GM21619 (cell line): ENCODE measurements around the gene NRG2.

ENCODE experiments used
- ATAC-seq: cut with Tn5 transposase; IDR thresholded peaks from one replicate; pipeline ENCODE4 v1.9.1; 2021; ENCODE audit not compliant: unreplicated experiment

NRG2 gene

DNA sequence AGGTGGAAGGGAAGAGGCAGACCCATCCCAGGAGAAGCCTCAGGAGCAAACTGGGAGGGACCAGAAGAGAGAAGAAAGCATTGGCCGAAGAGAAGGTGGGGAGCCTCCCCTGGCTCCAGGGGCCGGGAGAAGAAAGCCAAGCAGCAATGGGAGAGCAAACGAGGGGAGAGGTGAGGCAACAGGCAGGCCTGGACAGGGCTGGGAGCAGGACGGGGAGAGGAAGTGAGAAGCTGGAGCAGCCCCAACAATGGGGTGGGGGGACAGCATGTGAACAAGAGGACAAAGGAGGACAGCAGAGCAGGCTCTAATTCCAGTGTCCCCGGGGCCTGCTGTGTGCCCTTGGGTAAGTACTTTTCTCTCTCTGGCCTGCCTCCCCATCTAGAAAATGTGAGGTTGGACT is 132.2 kb downstream of the NRG2 start:
- no peak for ATAC-seq

DNA sequence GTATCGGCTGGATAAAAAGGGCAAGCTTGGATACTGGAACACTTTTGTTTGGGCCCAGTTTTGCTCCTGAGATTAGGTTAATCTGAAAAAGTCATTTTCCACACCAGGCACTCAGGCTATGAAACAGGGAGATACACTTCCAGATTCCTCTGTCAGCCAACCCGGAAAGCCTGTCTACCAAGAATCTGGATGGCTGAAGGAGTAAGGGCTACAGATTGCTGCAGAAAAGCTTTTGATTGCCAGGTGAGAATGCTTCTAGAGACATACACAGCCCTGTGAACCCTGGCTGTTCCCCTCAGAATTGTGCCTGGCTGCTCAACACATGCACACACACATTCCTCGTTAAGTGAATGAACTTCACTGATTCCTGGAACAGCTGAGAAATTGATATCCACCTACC is 133.1 kb downstream of the NRG2 start:
- ATAC-seq: no peak

DNA sequence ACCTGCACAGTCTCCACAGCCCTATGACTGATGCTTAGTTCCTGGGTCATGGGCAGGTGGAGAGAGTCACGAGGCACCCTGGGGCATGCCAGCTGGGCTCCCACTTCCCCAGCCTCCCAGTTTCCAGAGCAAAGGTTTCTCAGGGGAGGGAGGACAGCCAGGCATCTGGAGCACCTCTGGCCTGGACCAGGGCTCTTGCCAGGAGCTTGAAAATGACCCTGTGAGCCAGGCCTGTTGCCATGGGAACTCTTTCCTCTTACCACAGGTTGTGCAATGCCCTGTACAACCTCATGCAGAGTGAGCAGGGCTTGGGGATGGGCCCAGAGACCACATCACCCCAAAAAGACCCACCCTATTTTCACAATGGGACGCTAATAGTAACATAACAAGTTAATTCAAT is 134.3 kb downstream of the NRG2 start:
- ATAC-seq: no peak

DNA sequence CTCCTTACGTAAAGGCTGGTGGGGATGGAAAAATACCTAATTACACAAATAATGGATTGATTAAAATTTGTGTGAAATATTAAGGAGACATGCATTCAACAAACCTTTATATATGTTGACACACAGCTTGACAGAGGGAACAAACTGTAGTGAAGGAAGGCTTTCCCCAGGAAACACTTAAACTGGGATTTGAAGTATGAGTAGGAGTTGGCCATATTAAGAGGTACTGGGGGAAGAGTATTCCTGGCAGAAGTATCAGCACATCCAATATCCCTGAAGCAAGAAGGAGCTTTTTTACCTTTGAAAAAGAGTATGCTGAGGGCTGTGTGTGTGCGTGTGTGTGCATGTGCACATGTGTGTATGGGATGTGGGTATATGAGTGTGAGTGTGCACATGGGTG is 136.4 kb downstream of the NRG2 start:
- ATAC-seq: no peak

DNA sequence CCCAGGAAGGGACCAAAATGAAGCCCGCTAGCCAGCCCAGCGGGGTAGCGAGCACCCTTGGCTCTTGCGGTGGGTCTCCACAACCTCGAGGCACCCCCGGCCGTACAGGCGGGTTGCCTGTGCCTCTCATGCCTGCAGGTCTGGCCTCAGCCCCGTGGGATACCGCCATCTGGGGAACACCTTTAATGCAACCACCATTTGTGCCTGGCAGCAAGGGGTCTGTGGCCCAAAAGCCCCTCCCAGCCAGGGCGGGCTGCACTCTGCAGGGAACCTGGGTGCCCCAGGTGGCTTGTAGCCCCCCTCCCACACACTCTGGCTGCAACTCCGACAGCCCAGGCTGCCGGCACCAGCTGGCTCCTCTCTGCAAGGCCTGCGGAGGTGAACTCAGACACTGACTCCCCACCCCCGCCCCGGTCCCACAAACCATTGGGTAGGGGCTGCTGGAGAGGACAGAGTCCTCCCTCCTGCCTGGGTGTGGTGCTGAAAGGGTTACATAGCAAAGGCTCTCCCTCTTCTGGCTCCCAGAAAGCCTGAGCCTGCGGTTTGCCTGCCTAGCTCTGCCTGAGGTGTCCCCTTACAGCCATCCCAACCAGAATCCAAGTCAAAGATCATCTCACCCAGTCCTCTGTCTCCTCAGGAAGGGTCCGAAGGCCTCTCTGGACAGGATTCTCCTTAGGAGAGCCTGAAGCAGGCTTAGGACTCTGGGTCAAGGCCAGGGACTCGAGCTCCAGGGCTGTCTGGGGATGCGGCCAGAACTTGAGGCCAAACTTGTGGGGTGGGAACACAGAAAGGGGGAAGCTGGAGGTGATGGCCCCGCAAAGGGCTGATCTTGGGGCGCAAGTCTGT is 138.1 kb downstream of the NRG2 start:
- ATAC-seq: no peak

DNA sequence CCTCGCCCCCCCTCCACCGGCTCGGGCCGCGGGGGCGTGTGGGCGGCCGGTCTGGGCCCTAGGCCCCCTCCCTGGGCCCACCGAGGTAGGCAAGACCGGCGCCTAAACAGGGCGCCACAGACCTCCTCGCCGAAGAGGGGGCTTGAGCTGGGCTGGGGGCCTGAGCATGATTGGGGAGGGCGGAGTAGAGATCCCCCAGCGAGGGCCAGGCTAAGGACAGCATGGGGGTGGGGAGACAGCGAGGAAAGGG is 138.6 kb downstream of the NRG2 start:
- ATAC-seq: no peak

DNA sequence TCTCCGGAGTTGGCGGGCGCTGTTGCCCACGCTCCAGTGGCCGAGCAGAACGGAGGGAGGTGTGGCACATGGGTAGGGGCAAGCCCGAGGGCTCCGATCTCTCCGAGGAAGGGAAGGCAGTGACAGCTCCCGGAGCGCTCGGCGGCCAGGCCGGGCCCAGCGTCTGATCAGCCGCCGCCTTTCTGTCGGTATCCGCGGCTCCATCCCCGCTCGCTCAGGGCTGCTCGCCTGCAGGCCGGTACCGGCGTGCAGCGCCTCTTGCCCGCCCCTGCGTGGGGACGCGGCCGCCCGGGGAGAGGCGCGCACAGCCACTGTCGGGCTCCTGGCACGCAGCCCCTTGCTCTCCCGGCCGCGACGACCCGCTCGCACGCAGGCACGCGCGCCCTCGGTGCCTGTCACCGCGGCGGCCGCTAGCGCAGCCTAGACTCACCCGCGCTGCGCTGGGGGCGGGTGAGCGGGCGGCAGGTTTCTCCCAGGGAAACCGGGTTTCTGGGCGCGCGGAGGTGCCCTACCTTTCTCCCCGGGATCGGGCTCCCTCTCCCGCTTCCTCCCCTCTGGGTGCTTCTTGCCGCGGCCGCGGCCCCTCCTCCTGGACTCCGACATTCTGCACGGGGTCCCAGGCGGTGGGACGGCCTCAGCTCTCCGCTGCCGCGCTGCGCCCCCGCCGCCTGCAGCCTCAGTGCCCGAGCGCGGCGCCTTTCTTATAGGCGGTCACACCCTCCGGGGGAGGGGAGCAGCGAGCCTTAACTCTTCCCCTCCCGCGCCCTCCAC is 139.1 kb downstream of the NRG2 start:
- ATAC-seq: no peak

DNA sequence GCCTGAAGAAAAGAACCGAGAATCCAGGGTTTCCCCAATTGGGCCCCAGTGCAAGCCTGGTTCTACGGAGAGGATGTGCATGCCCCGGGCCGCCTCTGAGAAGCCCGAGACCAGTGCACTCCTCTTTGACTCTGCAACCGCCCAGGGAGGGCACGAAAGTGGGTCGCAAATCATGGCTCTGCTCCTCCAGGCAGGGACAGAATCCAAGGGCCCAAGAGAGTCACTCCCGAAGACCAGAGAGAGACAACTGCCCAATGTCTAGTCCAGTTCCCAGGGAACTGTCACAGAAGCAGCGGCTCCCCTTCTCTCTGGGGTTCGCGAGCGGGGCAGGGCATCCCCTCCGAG is 139.7 kb downstream of the NRG2 start:
- no peak for ATAC-seq

DNA sequence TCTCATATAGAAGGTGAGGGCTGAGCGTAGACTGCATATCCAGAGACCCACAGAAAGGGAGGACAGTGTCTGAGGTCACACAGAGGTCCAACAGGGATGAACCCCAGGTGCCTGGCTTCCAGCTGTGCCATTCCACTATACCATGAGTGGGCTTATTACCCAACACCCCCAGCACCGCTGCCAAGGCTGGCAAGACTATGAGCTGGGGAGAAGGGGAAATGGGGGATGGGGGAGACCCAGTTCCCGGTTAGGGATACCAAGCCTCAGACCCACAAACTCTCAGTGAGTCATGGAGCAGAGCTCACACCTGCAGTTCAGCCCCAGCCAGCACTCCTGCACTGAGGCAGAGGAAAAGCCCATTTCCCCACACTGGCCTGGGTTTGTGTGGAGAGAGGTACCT is 141.1 kb downstream of the NRG2 start:
- ATAC-seq: no peak

DNA sequence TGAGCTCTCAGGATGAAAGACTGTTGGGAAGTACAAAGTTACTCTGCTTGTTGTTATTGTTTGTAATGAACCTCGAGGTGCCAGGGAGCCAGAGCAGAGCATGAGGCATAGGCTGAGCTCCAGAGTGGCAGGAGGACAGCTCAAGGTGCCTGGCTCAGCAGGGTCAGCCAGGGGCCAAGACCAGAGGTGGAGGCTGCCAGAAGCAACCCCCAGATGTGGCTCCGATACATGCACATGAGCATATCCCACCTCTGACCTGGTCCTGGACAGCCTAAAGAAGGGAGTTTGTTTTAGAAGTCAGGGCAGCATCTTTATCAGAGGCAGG is 141.9 kb downstream of the NRG2 start:
- no peak for ATAC-seq

DNA sequence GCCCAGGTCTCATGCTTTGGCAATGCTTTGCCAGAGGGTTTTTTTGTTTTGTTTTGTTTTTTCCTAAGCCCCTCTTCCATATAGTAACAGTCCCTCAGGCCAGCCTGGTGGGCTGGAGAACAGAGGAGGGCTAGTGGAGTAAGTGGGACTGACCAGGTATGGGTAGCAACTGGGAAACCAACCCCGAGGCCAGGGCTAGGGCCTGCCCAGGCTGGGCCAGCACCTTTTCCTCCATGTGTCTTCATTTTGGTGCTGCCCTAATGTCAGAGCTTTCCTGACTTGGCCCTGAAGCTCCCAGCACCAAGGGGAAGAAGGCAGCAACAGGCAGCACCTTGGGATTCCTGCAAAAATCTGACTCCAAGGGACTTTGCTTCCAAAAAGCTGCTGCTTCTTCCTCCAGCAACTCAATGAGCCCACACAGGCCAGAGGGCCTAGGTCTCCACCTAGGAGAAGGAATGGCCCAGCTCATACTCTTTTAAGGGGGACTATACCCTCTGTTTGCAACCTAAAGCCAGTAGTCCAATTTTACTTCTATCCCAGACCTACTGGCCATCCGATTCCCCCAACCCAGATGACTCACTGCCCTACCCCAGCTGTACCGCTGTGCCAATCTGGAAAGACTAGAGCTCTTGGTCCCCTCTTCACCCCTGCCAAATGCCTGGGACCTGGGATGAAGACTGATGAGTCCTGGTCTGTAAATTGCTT is 142.4 kb downstream of the NRG2 start:
- ATAC-seq: no peak

DNA sequence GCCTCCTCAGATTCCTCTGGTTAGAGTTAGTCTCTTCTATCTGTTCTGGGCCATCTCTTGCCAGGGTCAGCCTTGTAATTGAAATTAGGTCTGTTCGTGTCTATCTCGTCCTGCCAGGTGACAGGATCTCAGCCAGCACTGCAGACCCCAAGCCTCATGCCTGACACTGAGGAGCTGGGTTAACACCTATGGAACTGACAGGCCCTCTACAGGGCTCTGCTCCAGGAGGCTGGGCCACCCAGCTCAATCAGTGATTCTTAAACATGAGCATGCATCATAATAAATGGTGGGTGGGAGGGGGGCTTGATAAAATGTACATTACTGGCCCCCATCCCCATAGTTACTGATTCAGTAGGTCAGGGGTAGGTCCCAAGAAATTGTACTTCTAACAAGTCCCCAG is 144.1 kb downstream of the NRG2 start:
- no peak for ATAC-seq

DNA sequence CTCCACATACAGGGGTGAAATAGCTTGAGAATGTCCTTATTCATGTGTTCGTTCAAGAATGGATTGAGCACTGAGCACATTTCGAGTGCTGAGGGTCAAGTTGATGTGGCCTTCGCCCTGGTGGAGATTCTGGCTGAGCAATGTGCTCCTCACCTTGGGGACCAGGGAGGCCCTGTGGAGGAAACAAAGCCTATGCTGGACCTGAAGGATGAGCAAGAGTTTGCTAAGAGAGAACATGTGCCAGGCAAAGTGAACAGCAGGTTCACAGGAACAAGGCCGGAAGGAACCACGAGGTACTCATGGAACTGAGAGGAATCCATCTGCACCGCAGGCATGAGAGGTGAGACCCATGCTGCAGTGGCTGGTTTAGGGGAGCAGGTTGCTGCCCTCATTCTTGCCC is 145.1 kb downstream of the NRG2 start:
- no peak for ATAC-seq

DNA sequence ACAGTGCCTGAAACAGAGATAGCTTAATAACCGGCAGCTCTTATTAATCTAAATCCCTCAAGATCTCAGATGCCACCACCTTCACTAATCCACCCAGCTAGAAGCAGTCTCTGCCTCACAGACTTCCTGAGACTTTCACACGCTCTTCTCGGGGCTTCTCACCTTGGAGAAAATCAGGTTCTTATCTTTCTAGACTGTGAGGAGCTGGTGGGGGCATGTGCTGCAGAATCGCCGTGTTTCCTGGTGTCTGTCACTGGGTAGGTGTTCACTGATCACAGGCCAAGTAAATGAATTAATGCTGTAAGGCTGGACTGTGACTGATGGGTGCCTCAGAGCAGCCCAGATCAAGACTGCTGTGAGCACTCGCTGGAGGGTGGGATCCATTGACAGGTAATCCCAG is 145.8 kb downstream of the NRG2 start:
- no peak for ATAC-seq

DNA sequence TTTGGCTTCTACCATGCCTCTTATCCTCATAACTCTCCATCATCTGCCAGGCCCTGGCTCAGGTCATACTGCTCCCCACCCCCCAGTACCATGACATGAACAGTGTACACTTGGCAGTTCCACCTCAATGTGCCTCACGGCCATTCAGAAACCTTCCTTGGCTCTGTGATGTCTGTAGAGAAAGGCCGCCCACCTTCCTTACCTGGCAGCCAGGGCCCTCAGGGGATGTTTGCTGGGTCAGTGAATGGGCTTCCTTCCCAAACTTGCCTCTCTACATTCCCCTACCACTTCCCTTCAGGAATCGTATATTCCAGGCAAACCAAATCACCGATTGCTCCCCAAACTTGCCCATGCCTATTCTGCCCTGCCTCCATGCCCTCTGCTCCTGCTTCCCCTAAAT is 146.4 kb downstream of the NRG2 start:
- ATAC-seq: no peak

DNA sequence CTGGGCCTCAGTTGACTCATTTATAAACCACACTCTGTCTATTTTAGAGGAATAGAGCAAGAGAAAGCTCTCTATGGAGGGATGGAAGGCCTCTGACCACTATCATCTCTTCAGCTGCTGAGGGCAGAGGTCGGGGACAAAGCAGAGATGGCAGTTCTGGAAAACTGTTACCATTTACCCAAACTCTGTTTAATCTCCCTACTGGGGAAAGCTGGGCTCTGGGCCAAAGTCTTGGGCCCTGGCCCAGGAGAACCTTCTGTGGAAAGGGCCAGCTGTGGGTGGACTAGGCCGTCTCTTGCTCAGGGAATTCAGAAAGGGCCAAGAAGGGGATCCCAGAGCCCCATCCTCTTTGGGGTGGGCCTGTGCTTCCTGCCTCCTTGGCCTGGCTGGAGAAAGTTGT is 147.5 kb downstream of the NRG2 start:
- ATAC-seq: no peak

DNA sequence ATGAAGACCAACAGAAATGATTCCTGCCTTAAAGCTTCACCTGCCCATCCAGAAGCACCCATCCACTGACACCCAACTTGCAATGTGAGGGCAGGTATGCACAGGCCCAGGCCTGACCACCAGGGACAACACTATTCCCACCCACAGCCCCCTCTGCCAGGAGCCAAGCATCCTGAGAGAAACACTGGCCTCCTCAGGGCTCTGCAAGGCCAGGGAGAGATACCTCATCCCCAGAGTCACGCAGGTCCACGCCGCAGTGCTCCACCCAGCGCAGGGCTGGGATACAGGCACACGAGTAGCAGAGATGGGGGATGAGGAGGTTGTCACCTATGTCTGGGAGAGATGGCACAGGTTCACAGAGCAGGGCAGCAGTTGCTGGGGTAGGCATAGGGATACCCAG is 148.1 kb downstream of the NRG2 start:
- ATAC-seq: no peak

DNA sequence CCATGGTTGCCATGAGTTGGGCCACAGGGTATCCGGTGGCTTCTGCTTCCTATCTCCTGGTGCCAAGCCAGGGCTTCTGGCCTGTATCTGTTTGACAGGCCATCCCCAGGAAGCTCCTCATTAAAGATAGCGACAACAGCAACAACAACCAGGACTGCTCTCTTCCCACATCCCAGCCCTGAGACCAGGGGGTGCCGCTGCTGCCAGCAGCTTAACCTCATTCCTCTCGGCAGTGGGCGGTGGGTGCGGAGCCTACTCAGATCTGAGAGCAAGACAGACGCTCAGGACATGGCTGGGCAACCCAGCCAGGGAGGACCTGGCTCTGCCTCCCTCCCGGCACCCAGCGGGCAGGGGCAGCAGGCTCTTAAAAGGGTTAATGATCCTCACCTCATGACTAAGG is 149.2 kb downstream of the NRG2 start:
- ATAC-seq: no peak

DNA sequence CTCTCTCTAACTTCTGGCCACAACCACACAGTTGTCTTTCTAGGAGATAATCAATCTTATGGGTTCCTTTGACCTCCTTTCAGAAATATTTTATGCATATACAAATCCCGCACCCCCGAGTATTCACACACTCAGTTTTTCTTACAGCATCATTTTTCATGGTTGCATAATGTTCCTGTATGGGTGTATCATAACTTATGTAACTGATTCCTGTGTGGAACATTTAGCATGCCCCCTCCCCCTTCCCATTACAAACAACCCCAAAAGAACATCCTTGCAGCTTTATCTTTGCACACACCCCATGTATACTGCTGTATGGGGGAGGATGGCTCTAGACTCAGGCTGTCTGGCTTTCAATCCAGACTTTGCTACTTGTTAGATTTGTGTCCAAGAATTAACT is 153.7 kb downstream of the NRG2 start:
- ATAC-seq: no peak

DNA sequence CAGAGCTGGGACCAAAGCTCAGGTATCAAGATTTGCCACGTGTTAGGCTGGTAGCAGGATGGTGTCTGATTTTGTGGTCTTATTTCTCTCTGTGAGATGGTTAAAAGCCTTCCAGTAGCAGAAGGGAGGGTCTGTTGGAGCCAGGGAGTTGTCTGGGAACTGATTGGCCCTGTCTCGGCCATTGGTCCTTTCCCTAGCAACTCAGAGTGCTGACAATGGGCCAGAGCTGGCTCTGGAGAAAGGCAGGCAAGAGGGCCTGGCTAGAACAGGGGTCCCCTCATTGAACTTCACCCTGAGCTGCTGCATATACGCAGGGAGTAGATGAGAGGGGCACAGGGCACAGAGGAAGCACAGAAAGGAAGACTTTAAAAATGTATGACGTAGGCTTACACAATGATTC is 154.7 kb downstream of the NRG2 start:
- no peak for ATAC-seq

DNA sequence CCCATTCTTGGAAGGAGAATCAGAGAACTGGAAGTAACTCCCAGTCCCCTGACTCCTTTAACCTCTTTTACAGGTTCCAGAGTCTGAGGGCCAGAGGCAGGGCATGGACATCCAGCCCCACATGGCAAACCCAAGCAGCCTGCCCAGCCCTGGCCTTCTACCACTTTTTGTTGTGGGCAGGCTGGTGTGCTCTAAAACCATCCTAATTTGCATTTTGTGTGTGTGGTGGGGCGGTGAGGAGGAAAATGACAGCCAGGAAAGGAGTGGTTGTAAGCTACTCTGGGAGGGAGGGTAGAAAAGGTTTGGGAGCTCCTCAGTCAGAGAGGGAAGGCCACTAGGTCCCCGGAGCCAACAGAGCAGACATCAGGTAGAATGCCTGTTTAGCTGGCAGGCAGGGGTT is 156.9 kb downstream of the NRG2 start:
- ATAC-seq: no peak

DNA sequence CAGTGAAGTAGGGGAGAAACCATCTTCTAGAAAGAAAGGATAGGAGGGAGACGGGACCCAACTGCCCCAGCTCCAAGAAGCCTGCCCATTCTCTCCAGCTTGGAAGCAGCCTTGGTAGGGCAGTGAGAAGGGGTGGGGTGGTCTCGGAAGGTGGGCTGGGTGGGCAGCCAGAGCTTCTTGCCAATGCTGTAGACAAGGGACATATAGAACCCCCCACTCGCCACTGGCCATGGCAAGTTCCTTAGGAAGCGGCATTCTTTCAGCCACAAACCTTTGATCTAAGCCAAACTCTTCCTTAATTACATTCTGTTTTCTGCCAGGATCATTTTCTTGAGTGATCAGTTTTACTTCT is 157.3 kb downstream of the NRG2 start:
- no peak for ATAC-seq
